NCI-H2196 treated with DMSO at 0.1 percent for 48 hours (cell line): ENCODE results near the gene PNPLA6.

Experiments used
- DNase-seq: peaks from one replicate; lab custom pipeline; 2025; ENCODE audit not compliant: unreplicated experiment; lab: John Stamatoyannopoulos, UW

The PNPLA6 gene

DNA sequence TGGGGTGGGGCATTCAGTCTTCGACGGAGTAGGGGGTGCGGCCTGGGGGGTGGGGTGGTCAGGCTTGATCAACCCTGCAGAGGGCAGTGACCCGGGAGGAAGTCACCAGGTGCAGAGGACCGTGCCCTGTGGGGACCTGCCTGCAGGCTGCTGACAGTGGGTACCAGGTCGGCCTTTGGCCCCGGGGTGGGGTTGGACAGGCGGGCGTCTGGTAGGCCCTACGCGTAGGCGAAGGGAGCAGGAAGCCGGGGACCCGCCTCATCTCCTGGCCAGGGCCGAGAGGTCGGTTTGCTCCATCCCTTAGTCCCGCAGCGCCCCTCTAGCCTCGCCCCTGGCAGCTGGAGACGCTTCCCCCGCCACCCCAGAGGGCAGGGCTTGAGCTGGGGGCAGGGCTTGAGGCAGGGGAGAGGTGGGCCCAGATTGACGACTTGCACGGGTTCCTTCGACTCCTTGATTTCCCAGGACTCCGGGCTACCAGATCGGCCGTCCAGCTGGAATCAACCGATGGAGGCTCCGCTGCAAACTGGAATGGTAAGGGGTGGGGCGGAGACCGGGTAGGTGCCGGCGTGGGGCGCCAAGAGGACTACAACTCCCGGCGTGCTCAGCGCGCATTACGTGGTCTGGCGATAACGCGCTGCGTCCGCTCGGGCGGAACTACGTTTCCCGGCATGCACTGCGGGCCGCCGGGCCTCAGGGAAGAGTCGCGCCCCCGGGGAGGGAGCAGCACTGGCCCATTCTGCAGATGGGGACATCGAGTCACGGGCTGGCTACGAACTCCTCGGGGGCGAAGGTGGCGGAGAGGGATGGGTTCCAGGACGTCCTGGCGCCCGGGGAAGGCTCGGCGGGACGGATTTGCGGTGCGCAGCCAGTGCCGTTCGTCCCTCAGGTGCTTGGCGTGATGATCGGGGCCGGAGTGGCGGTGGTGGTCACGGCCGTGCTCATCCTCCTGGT lies at the start of gene PNPLA6:
PNPLA6 (plus strand) TSS at position 671 of the 951 bp plus-strand sequence; CDS start at position 743, 72 bp downstream.
- DNase-seq = peak; percentile 82

DNA sequence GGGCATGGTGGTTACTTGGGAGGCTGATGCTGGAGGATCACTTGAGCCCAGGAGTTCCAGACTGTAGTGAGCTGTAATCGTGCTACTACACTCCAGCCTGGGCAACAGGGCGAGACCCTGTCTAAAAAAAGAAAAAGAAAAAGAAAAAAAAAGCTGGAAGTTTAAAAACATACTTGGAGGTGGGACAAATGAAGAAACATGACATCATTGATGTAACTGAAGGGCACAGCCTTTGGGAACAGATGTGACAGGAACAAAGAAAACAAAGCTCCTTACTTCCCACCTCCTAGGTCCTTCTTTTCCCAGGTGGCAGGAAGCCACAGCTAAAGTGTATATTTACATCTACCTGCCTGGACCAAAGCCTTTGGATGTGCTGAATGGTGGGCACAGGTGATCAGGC lies 48.6 kb upstream of the PNPLA6 start:
- DNase-seq = no peak

DNA sequence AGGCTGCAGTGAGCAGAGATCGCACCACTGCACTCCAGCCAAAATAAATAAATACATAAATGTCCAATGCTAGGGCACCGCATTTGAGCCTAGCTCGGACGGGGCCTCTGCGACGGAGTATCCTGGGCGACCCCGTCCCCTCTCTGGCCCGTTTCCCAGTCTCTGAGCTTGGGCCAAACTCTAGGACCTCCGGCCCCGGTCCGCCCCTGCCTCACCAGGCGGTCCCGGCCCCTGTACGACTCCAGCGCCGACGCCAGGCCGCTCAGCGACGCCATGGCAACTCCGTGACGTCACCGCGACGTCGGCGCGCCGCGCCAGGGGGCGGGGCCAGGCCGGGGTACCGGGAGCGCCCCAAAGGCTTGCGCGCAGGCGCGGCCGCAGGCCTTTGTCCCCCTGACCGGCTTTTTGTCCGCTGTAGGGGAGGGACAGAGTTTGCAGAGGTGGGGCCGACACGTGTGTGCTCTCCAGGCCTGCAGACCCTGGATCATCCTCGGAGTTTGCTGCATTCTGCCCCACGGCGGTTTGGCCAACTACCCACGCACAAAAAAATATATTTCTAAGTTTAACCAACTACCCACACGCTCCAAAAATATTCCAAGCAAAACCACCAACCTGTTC lies 46.7 kb upstream of the PNPLA6 start, which contains the start of gene PEX11G:
PEX11G (minus strand) TSS at position 300 of the 618 bp plus-strand sequence; CDS start at position 275, 25 bp downstream.
- DNase-seq = peak; percentile 75

DNA sequence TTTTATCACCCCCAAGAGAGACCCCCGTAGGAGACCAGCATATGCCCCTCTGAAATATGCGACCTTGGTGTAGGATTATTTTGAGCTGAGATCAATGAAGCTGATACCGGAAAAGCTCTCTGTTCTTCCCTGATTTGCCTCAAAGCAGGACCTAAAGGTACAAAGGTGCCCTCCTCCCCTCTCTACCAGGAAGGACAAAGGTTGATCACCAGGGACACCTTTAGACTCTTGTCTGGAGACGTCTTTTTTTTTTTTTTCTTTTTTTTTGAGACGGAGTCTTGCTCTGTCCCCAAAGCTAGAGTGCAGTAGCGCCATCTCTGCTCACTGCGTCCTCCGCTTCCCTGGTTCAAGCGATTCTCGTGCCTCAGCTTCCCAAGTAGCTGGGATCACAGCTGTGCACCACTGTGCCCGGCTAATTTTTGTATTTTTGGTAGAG lies 45.9 kb upstream of the PNPLA6 start:
- no peak for DNase-seq

DNA sequence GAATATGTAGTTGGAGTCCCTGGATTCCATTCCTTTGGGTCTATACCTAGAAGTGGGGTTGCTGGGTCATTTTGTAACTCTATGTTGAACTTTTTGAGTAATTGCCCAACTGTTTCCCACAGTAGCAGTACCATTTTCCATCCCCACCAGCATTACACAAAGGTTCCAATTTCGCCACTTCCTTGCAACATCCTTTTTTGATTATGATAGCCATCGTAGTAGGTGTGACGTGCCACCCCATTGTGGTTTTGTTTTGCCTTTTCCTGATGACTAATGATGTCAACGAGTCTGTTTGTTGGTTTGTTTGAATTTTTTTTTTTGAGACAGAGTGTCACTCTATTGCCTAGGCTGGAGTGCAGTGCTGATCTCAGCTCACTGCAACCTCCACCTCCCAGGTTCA lies 43.4 kb upstream of the PNPLA6 start:
- DNase-seq = no peak

DNA sequence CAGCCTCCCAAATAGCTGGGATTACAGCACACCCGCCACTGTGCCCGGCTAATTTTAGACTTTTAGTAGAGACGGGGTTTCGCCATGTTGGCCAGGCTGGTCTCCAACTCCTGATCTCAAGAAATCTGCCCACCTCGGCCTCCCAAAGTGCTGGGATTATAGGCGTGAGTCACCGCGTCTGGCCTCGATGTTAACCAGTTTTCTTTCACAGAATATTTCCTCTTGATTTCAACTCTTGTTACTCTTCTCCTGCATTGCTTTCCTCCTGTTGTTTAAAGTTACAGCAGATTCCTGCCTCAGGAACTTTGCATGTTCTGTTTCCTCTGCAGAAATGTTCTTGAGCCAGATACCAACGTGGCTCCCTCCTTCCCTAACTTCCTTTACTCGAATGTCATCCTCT lies 43.0 kb upstream of the PNPLA6 start:
- DNase-seq = no peak

DNA sequence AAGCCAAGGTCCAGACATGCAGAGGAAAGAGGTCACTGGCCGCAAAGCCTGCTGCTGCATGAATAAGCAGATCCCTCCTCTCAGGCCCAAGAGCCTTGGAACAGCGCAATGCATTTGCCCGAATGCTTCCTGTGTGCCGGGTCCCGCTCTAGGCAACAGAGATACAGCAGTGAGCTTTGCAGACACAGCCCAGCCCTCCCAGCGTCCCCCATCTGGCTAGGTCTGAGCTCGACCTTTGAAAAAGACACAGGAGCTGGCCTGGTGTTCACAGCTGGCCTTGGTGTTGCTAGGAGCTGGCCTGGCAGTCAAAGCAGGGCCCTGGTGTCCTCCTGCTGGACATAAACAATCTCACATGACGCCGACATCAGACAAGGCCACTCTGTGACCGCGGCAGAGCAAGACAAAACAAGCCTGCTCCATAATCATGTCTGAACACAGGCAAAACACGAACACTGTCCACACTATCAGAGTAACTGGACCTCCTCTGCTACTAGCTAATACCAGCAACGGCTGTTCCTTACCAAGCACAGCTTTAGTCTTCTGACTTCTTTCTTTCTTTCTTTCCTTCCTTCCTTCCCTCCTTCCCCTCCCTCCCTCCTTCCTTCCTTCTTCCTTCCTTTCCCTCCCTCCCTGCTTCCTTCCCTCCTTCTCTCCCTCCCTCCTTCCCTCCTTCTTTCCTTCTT lies 41.0 kb upstream of the PNPLA6 start:
- DNase-seq = peak; percentile 34

DNA sequence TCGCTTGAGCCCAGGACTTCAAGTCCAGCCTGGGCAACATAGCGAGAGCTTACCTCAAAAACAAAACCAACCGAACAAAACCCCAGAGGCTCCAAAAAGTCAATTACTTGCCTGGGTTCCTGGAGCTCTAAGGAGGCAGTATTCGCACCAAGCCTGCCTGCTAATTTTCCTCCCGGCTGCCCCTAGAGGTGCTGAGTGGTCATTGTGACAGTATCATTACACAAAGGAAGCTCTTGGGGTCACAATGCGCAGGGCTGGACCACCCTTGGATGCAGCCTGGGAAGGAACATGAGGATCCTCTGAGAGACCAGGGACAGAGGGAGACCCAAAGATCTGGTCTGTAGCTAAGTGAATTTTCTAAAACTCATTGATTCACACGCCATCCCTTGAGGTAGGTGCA lies 38.2 kb upstream of the PNPLA6 start:
- no peak for DNase-seq

DNA sequence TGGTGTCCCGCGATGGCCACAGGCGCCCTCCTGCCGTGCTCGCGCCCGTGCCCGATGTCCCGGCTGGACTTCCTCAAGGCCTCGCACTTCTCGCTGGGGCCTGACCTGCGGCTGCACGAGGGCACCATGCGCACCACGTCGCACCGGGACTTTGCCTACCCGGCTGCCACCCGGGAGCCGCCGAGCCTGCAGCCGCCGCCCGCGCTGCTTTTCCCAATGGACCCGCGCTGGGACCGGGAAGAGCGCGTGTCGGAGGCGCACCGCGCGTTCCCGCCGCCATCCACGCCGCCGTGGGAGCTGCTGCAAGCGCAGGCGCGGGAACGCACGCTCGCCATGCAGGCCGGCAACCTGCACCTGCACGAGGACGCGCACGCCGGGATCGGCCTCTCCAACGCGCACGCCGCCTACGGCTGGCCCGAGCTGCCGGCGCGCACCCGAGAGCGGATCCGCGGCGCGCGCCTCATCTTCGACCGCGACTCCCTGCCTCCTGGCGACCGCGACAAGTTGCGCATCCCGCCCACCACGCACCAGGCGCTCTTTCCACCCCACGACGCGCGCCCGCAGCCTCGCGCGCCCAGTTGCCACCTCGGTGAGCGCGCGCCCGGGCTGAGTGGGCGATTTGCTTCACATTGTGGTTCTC lies 34.6 kb upstream of the PNPLA6 start:
- peak; percentile 85 for DNase-seq

DNA sequence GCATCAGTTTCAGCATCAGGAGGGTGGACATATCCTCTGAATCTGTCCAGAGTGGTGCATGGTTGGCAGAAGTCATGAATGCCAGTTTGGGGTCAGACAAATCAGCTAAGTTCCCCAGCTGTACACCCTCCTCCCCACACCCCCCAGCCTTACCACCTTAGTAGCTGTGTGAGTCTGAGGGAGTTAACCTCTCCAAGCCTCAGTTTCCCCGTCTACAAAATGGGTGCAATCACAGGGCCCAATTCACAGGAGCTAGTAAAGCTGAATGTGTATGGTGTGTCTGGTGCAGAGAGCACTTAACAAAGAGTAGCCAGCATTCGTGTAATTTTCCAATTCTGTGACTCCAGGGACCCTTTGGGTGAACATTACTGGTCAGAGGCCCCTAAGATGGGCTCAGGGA lies 33.0 kb upstream of the PNPLA6 start:
- no peak for DNase-seq

DNA sequence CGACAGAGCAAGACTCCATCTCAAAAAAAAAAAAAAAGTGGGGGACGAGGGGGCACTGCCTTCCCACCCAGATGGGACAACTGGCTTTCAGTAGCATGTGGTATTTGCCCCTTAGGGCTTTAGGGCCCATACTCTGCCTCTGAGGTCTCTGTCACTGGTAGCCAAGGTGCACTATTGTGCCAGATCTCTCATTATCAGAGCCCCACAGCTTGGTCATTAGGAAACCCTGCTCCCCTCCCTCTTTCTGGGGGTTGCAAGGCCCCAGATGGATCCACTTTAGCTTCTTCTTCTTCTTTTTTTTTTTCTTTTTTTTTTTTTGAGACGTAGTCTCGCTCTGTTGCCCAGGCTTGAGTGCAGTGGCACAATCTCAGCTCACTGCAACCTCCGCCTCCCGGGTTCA lies 30.8 kb upstream of the PNPLA6 start:
- DNase-seq = no peak

DNA sequence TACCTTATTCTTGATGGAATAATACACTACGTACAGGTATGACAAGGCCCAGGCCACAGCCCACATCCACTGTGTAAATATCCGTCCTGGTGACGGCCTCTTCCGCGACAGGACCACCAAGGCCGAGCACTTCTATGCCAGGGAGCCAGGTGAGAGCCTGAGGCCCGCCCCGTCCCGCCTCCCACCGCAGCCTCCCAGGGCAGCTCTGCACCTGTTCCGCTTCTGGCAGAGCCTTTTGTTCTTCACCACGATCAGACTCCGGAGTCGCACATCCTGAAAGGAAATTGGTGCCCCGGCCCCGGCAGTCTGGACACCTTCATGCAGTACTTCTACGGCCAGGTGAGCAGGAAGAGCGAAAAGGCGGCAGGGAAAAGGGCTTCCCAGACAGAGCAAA lies 30.2 kb upstream of the PNPLA6 start:
- peak; percentile 32 for DNase-seq

DNA sequence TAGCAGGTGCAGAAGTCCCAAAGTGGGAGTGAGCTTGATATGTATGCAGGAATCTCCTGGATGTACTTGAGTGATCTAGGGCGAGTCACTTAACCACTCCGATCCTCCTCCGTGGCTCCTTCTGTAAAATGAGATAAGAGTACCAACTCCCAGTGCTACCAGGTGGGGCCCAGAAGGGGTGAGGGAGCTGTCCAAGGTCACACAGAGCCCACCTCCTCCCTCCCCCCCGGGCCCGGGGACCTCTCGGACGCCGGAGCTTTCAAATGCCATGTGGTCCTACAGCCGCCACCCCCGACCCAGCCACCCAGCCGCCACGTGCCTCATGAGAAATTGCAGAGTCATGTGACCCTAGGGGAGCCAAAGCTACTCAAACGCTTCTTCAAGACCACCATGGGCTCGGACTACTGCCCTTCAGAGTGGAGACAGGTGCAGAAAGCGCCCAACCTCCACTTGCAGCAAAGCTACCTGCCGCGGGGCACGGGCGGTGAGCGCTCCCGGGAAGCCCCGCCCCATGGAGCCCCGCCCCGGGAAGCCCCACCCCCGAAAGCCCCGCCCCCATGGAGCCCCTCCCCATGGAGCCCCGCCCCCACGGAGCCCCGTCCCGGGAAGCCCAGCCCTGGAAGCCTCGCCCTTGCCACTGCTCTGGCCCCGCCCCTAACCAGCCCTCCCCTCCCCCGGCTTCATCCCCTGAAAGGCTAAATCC lies 29.7 kb upstream of the PNPLA6 start:
- DNase-seq = peak; percentile 58

DNA sequence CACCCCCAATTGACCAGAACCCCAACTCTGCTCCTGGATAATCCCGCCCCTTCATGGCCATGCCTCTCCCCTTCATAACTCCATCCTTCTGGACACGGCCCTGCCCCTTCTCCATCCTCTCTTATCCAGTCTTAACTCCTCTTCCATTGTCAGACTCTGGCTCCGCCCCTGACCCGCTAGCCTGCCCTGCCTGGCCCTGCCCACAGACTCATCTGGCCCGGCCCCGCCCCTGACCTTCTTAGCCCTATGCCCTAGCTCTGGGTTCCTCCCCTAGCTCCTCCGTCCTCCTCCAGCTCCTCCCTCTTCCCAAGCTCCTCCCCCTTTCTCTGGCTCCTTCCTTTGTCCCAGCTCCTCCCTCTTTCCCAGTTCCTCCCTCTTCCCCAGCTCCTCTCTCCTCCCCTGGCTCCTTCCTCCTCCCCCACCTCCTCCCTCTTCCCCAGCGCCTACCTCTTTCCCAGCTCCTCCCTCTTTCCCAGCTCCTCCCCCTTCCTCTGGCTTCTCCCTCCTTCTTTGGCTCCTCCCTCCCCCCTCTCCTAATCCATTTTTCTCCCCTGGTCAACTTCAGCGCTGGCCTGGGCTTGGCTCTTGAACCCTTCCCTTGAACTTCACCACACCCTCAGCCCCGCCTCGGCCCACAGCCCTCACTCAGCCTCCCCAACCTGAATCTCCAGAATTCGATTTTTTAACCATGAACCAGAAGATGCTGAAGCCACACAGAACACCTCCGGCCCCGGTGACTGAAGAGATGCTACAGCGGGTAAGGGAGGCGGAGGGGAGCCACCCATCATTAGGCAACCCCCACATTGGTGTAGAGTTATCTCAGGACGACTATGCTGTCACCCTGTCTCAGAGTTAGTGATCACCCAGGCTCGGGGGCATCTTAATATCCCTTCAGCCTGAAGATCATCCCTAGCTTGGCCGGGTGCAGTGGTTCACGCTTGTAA lies 28.9 kb upstream of the PNPLA6 start:
- DNase-seq = peak; percentile 95

DNA sequence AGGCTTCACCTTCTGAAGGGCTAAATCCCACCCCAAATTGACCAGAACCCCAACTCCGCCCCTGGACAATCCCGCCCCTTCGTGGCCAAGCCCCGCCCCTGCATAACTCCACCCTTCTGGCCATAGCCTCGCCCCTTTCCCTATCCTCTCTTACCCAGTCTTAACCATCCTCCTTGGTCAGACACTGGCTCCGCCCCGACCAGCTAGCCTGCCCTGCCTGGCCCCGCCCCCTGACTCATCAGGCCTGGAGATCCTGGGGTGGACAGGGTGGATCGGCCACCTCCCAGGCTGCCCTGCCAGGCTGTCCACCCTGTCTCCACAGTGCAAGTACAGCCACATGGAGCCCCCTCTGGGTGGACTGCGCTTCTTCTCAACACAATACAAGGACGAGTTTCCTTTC lies 27.6 kb upstream of the PNPLA6 start:
- DNase-seq = peak; percentile 43

DNA sequence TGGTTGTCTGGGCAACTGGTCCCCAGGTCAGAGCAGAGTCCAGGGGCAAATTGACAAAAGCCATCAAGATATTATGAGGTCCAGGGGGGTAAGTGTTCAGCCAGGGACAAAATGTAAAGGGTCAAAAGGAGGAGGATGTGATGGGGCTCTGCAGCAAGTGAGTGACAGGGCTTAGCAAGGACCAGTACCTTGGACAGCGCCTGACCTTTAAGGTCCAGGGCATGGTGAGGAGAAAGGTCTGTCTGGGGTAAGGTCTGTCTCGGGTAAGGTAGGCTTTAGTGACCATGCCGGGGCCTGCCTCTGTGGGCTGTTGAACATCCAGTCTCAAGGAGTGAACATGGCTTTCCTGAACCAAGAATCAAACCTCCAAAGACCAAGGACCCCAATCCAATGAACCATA lies 25.9 kb upstream of the PNPLA6 start:
- no peak for DNase-seq

DNA sequence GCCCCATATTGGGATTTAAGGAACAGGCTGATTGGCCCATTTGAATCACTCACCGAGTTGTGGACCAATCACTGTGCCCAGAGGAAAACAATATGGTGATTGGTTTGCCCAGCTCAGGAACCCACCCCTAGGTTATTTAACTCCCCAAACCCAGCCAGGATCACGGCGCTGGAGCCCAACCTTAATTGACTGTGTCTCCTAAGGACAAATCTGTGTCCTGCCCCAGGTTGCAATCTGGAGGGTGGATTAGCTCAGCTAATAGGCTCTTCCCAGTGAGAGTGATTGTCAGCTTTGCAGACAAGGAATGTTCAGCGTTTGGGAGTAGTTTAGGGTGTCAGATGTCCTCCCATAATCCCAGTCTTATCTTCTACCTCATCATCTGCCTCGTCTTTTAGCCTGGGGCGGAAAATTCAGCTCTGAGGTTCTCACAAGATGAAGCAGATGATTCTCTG lies 23.1 kb upstream of the PNPLA6 start:
- DNase-seq = no peak

DNA sequence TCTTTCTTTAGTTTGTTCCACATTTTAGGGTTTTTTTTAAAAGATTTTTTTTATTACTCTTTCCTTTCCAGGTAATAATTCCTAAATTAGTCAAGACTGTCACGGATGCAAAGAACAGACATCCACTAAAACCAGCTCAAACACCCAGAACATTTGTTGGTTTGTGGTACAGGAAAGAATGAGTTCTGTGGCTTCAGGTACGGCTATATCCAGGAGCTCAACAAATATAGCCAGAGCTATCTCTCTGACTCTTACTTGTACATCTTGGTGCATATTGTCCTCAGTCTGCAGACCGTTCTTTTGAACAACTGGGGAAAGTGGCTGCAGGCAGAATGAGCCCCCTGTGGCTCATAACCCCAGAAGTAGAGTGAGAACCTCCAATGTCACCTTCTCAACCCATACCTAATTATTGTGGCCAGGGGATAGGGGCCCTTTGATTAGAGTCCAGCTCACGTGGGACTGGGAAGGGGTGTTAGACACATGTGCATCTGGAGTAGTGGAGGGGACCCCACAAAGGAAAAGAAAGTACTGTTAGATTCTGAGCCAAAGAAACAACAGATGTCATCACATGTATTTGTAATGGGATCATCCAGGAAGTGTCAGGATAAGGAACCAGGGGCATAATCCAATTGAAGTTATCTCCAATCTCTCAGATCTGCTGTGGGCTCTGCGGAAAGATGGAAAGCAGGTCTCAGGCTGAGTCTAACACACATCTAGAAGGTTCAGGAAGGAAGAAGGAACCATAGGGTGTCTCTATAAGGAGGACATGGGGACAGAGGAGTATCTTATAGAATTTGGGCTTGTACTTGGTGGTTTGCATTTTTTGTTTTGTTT lies 21.5 kb upstream of the PNPLA6 start:
- no peak for DNase-seq
